HepG2 (cell line): ENCODE data around the gene PRODH. TPM values are rescaled to one million over a fixed set of nuclear protein-coding genes. Genes with fewer than 3 reads are reported as not detected.

Source experiments
- ARID5B ChIP-seq: IDR thresholded peaks from 2 replicates; pipeline ENCODE4 v1.4.0; 2020; ENCODE audit warnings: mild to moderate bottlenecking, missing genetic modification reagents
- ATF6 ChIP-seq: sonication (generic); formaldehyde crosslinking; conservative IDR thresholded peaks from 2 replicates; pipeline ENCODE4 v1.4.0; 2020; ENCODE audit warnings: missing genetic modification reagents
- FOXK2 ChIP-seq: fragments of 450-650 bp; IDR thresholded peaks from 2 replicates; pipeline ENCODE4 v1.6.1; 2016
- HMGXB3 ChIP-seq: sonication (generic); formaldehyde crosslinking; IDR thresholded peaks from 2 replicates; pipeline ENCODE4 v1.4.0; 2020; ENCODE audit warnings: missing genetic modification reagents, borderline replicate concordance
- KLF12 ChIP-seq: sonication (generic); formaldehyde crosslinking; IDR thresholded peaks from 2 replicates; pipeline ENCODE4 v1.4.0; 2020; ENCODE audit warnings: missing genetic modification reagents, borderline replicate concordance
- PITX1 ChIP-seq: sonication (generic); formaldehyde crosslinking; IDR thresholded peaks from 2 replicates; pipeline ENCODE4 v1.5.1; 2020; ENCODE audit warnings: mild to moderate bottlenecking, missing genetic modification reagents
- PRDM4 ChIP-seq: sonication (generic); formaldehyde crosslinking; IDR thresholded peaks from 2 replicates; pipeline ENCODE4 v1.9.0; 2021; ENCODE audit warnings: missing genetic modification reagents, borderline replicate concordance
- TCF7 ChIP-seq: sonication (generic); IDR thresholded peaks from 2 replicates; pipeline ENCODE4 v1.6.1; 2016; ENCODE audit warnings: antibody characterized with exemption, low read depth
- ZMAT5 ChIP-seq: sonication (generic); formaldehyde crosslinking; IDR thresholded peaks from 2 replicates; pipeline ENCODE4 v1.5.0; 2020; ENCODE audit warnings: mild to moderate bottlenecking, low read depth, missing genetic modification reagents, borderline replicate concordance
- ZNF251 ChIP-seq: sonication (generic); formaldehyde crosslinking; IDR thresholded peaks from 2 replicates; pipeline ENCODE4 v1.9.0; 2021; ENCODE audit warnings: mild to moderate bottlenecking, missing genetic modification reagents
- ZNF296 ChIP-seq: sonication (generic); formaldehyde crosslinking; conservative IDR thresholded peaks from 2 replicates; pipeline ENCODE4 v1.5.0; 2020; ENCODE audit warnings: mild to moderate bottlenecking, missing genetic modification reagents
- ZNF414 ChIP-seq: sonication (generic); formaldehyde crosslinking; IDR thresholded peaks from 2 replicates; pipeline ENCODE4 v1.5.0; 2020; ENCODE audit warnings: missing genetic modification reagents
- polyA plus RNA-seq, 8 experiments: library from polyadenylated mRNA; depleted of rRNA in 3 of 8; stranded (reverse) in 7 of 8; unstranded in 1 of 8; fragments of >200 nt; fragmentation: Illumina TruSeq in 4 of 8; extraction: Trizol in 4 of 8; gene quantifications; 2 replicates each; pipeline versions ENCODE4 v1.2.1 to v1.2.3, GENCODE V29; 2011 to 2016; ENCODE audit warnings: low read depth in 4 of 8, missing spikeins in 1 of 8, mixed read lengths in 1 of 8; ENCODE audit not compliant: insufficient read depth in 1 of 8
- total RNA-seq, 5 experiments: library from RNA; depleted of rRNA; stranded (reverse); fragments of >200 nt; fragmentation: Illumina TruSeq; extraction: Trizol; gene quantifications; 2 replicates each; pipeline ENCODE4 v1.2.3, GENCODE V29; 2016; ENCODE audit warnings: low read depth in 1 of 5

The PRODH gene
- total and polyA plus RNA-seq, 2 of the 13 experiments (the other 11 are each of a cell fraction or from before 2014, with no cell fraction given), result 0.29 to 0.30 TPM

- TF ChIP-seq ATF6 (no peak), KLF12 (no peak), HMGXB3 (CRISPR knock-in tag) (no peak), TCF7 (no peak), ZNF296 (no peak), ZNF251 (CRISPR knock-in tag) (no peak), PRDM4 (CRISPR knock-in tag) (no peak), ZMAT5 (no peak), PITX1 (CRISPR knock-in tag) (no peak), FOXK2 (no peak), ARID5B (CRISPR knock-in tag) (no peak), ZNF414 (CRISPR knock-in tag) (no peak)
Measured at GRCh38 chr22:18927573-18927972, 8.5 kb downstream of the PRODH start (continued).
